DMS114 treated with DMSO at 0.1 percent for 48 hours (cell line): ENCODE results near the gene TADA2B.

ENCODE experiments used
- DNase-seq: peaks from one replicate; lab custom pipeline; 2025; ENCODE audit not compliant: unreplicated experiment; lab: John Stamatoyannopoulos, UW

The TADA2B gene

GRCh38 chr4:7055990-7056325, 12.8 kb downstream of the TADA2B start:
- no peak for DNase-seq

DNA sequence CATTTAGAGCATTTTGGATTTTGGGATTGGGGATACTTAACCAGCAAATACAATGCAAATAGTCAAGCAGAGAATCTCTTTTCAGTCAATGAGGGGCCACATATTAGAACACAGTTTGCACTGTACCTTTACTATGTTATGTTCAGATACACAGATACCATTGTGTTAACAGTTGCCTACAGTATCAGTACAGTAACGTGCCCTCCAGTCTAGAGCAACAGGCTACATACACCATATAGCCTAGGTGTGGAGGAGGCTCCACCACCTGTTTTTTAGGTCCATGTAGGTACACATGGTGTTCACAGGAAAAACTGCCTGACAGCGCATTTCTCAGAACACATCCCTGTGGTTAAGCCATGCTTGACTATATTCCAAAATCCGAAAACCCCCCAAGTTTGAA, 15.6 kb downstream of the TADA2B start:
- DNase-seq = no peak

DNA sequence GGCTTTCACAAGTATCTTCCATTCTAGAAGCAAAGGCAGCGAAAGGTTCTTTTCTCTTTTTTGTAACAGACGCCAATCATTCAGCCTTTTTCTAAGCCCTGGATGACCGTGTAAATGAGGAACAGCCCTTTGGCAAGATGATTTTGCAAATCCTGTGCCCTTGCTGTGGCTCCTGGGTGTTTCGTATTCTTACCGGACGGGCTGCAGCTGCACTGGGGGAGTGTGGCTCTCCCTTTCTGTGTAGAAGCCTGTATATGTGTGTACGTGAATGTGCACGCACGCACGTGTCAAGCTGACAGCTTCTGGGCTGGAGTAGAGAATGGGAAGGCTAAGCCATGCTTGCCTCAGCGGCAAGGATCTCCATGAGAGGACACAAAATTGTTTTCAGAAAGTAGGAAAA, 16.5 kb downstream of the TADA2B start:
- no peak for DNase-seq

GRCh38 chr4:7060346-7061150, 17.4 kb downstream of the TADA2B start:
- DNase-seq = no peak

DNA sequence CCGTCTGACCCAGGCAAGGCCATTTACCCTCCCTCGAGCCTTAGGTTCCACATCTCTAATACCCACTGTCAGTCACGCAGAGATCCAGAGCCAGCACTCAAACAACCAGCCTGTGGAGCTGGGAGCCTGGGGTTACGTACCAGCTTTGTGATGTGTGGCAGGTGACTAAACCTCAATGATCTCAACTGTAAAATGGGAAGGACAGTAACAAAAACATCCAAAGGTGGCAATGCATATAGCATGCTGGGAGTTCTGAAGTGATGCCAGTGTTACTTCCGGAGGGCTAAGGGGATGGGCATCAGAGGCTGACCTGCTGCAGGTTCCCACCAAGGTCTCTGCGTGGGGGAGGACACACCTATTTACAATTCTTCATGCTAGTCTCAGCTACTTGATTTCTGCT, 18.6 kb downstream of the TADA2B start:
- DNase-seq = no peak

DNA sequence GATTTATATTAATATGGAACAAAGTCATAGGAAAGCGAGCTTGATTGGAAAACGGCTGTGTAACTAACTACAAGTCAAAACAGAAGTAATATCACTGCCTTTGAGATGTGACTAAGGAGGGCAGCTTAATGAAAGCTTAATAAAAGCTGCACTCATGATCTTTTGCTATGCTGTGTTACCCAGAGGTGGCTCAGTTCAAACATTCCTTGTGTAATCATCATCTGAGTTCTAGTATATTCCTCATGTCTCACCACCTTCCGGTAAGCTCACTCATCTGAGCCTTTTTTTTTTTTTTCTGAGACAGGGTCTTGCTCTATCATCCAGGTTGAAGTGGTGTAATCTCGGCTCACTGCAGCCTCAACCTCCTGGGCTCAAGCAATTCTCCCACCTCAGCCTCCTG, 19.6 kb downstream of the TADA2B start:
- no peak for DNase-seq

GRCh38 chr4:7063362-7063761, 20.2 kb downstream of the TADA2B start:
- no peak for DNase-seq

- DNase-seq = no peak
Observed at GRCh38 chr4:7066006-7066405, 22.8 kb downstream of the TADA2B start.

GRCh38 chr4:7066493-7066892, 23.3 kb downstream of the TADA2B start:
- DNase-seq = no peak

GRCh38 chr4:7067126-7067451, 23.9 kb downstream of the TADA2B start:
- no peak for DNase-seq

- DNase-seq = peak; percentile 98
Observed at GRCh38 chr4:7067452-7068278, 24.5 kb downstream of the TADA2B start, which contains the start of gene GRPEL1. Gene GRPEL1 (minus strand): TSS chr4:7068064. CDS start chr4:7068032, 32 bp downstream.

GRCh38 chr4:7068279-7068842, 25.2 kb downstream of the TADA2B start:
- DNase-seq = peak; percentile 62

DNA sequence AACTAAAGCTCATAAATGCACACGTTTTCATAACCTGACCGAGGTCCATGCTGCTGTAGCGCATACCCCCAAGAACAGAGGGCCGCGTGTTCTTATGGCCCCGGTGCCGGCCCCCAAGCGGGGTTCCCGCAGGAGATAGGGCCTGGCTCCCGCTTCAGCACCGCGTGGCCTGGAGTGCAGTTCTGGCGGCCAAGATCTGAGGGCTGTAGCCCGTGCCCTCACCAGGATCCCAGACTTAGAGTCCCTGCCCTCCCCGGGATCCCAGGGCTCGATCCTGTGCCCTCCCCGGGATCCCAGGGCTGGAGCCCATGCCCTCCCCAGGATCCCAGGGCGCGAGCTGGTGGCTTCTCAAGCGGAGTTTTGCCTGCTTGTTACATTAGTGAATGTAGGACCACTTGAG, 25.7 kb downstream of the TADA2B start:
- DNase-seq = no peak

DNA sequence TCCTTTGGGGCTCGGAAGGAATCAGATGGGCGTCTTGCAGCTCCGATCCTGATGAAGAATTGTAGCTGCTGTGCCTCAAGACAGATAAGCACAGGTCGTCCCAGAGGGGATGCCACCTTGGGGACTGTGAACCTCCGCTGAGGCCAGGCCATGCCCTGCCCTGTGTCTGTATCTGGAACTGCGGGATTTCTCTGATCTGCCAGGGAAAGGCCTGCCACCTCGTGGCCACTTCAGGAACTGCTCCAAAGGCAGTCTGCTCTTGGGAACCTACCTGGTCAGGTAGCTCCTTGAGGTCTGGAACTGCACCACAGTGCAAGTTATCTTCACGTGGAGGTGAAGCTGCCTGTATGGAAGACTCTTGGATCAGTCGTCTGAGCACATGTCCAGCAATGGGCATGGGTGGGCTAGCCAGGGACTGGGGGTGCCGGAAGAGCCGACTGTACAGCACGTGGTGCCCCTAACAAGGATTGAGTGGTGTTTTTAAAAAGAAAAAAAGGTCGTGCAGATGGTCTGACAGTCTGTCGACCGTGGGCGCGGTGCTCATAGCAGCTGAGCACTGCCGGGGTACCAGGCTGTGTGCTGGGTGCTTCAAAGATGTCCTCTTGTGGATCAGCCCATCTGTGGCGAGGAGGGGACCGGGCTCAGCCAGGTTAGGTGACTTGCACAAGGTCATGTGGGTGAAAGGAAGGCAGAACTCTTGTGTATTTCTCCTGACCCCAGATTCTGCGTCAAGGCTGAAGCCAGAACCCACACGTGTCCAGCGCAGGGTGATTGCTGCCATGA, 27.7 kb downstream of the TADA2B start:
- peak; percentile 56 for DNase-seq

DNA sequence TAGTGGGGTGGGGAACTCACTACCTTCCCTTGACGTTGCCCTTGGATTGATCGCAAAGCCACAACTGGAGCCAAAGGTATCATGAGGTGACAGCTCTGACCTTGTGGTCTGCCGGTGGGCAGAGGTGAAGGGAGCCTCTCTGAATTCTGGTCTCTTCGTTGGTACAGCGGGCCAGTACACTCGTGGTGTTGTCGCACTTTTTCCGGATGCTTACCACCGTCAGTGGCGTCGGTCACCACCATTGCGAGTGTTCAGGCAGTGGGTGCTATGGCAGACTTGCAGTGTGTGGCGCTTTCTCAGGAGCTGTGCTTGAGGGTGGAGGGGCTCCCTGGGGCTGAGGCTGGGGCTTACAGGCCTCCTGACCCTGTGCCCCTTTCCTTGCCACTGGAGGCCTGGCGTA, 29.9 kb downstream of the TADA2B start:
- DNase-seq = no peak

DNA sequence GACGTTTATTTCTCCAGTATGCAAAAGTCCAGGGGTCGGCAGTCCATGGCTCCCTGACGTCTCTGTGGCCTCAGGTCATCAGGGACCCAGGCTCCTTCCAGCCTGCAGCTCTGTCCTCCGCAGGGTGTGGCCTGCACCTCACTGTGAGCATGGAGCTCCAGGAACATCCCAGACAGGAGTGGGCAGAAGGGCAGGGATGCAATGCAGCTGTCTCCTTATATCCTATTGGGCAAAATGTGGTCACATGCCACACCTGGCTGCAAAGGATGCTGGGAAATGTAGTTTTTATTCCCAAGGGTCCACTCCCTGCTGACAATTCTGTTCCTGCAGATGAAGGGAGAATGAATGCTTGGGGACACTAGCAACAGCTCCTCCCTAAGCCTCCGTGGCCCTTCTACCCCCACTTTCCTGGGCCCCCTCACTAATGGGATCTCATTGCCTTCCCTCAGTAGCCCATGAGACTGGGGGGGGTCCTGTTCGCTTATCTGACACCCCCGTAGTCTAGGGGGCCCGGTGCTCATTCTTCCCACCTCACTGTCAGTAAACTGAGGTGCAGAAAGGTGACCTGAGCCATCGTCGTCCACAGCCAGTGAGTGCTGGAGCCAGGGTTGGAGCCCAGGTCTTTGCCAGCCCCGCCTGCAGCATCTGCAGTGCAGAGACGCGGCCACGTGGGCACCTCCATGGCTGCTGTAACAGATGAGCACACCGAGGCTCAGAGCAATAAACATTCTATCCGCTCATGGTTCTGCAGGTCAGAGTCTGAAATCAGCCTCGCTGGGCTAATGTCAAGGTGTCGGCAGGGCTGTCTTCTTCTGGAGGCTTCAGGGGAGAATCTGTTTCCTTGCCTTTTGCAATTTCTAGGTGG, 30.6 kb downstream of the TADA2B start:
- peak; percentile 30 for DNase-seq

DNA sequence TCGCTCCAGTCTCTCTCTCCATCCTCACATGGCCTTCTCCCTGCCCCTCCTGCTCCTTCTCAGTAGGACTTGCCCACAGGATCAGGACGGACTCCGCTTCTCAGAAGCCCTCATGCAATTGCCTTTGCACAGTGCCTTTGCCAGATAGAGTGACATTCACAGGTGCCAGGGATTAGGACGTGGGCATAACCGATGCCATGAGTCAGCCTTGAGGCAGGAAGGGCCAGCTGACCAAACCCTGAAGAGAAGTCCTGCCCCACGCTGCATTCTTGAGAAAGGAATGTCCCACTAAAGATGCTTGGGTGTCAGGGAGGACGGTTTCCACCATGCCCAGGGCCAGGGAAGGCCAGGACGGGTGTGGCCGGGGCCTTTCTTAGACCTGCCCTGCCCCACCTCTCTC, 31.3 kb downstream of the TADA2B start:
- no peak for DNase-seq

- DNase-seq = no peak
Observed at GRCh38 chr4:7075962-7076695, 33.0 kb downstream of the TADA2B start.

- DNase-seq = no peak
Observed at GRCh38 chr4:7076696-7077082, 33.5 kb downstream of the TADA2B start.

GRCh38 chr4:7077371-7077770, 34.2 kb downstream of the TADA2B start:
- DNase-seq = no peak
